Measurements from ENCODE around the gene CCKAR. TPM values are rescaled to one million over a fixed set of nuclear protein-coding genes. Genes with fewer than 3 reads are reported as not detected.

The CCKAR gene
- polyA plus RNA-seq, 2 donors: not detected

DNA sequence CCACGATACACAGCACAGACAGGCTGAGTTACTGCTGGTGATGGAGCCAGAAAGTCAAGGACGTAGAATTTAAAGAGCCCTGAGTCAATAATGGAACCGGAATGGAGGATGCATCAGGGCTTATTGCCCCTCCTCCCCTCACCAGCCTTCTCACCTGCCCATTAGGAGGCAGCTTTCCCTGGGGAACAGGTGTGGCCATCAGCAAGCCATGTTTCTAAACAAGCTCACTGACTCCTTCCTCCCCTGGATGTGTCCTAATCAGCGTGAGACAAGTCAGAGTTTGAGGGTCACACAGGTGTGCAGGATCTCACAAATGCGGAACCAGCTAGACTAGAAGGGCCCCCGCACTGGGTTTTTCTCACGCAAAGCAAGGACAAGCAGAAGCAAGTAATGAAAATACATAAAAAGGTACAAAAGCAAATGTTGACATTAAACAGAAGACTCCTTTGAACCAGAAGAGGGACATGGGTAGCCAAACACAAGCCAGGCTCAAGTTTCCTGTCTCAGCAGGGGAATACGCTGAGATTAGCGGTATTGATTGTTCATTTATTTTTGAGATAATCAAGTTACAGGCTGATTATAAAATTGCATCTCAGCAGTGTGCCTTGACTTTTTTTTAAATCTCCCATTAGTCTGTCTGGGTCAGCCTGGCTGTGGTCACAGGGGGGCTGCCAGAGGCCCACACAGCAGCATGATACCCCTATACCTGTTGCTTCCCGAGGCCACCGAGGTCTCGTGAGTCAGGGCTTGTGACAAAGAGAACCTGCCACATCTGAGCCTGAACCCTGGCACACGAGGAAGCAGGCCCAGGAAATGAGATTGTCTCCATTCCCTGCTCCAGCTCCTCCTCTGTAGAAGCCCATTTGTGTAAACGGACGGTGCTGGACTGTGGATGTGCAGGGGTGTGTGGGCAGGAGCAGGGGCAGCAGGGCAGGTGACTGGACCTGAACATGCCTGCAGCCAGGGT is 37.4 kb downstream of the CCKAR start:
- 61 to 73% methylated on average over 15 of the region's 15 CpGs for WGBS, 2 donors
- H3K9me3 ChIP-seq (ENCODE audit: control insufficient read depth in 2 of 2, insufficient read depth in 1 of 2, low read depth in 1 of 2, low read length in 1 of 2): peaks cover 1 to 2% of the 10 kb centered on the region in 2 donors
- H3K36me3 ChIP-seq (ENCODE audit: control insufficient read depth in 2 of 2, insufficient read depth in 2 of 2, low read length in 1 of 2): no peaks in the 10 kb centered on the region
- no peaks in the 10 kb centered on the region for H3K4me1 ChIP-seq (ENCODE audit: control insufficient read depth in 2 of 2, insufficient read depth in 2 of 2, low read length in 1 of 2)
- H3K4me3 ChIP-seq (ENCODE audit: low read depth in 1 of 2, low read length in 2 of 2): no peak overlapping the region
- no peak overlapping the region for H3K27ac ChIP-seq (ENCODE audit: low read depth in 2 of 2, low read length in 1 of 2)
- H3K27me3 ChIP-seq (ENCODE audit: control insufficient read depth in 1 of 2, insufficient read depth in 2 of 2, low read length in 2 of 2): no peaks in the 10 kb centered on the region

DNA sequence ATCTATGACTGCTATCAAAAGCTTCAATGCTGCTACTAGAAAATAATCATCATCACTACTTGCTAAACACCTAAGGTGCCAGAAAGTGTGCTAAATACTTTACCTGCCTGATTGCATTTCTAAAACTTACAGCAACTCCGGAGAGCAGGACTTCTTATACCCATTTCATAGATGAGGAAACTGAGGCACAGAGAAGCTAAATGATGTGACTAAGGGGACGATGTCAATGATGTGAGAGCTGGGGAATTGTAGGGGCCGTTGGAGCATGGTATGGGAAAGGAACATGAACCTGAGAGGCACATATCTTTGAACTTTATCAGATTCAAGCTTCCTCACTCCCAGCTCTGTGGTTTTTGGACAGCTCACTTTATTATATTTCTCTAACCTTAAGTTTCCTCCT is 38.7 kb downstream of the CCKAR start:
- 68 to 75% methylated on average over 3 of the region's 3 CpGs for WGBS, 2 donors
- H3K9me3 ChIP-seq (ENCODE audit: control insufficient read depth in 2 of 2, insufficient read depth in 1 of 2, low read depth in 1 of 2, low read length in 1 of 2): peaks cover 1 to 2% of the 10 kb centered on the region in 2 donors
- H3K27ac ChIP-seq (ENCODE audit: low read depth in 2 of 2, low read length in 1 of 2): no peak overlapping the region
- no peak overlapping the region for H3K4me3 ChIP-seq (ENCODE audit: low read depth in 1 of 2, low read length in 2 of 2)
- no peaks in the 10 kb centered on the region for H3K4me1 ChIP-seq (ENCODE audit: control insufficient read depth in 2 of 2, insufficient read depth in 2 of 2, low read length in 1 of 2)
- H3K36me3 ChIP-seq (ENCODE audit: control insufficient read depth in 2 of 2, insufficient read depth in 2 of 2, low read length in 1 of 2): no peaks in the 10 kb centered on the region
- H3K27me3 ChIP-seq (ENCODE audit: control insufficient read depth in 1 of 2, insufficient read depth in 2 of 2, low read length in 2 of 2): no peaks in the 10 kb centered on the region

GRCh38 chr4:26450418-26450817 is 39.9 kb downstream of the CCKAR start:
- WGBS, 2 donors: 80% methylated on average over 5 of the region's 5 CpGs
- Histone ChIP-seq H3K4me1 (ENCODE audit: control insufficient read depth in 2 of 2, insufficient read depth in 2 of 2, low read length in 1 of 2) (no peaks in the 10 kb centered on the region), H3K9me3 (ENCODE audit: control insufficient read depth in 2 of 2, insufficient read depth in 1 of 2, low read depth in 1 of 2, low read length in 1 of 2) (peaks cover 1 to 2% of the 10 kb centered on the region in 2 donors), H3K36me3 (ENCODE audit: control insufficient read depth in 2 of 2, insufficient read depth in 2 of 2, low read length in 1 of 2) (no peaks in the 10 kb centered on the region), H3K27ac (ENCODE audit: low read depth in 2 of 2, low read length in 1 of 2) (no peak overlapping the region), H3K4me3 (ENCODE audit: low read depth in 1 of 2, low read length in 2 of 2) (no peak overlapping the region), H3K27me3 (ENCODE audit: control insufficient read depth in 1 of 2, insufficient read depth in 2 of 2, low read length in 2 of 2) (no peaks in the 10 kb centered on the region)

GRCh38 chr4:26447378-26447777 is 42.9 kb downstream of the CCKAR start:
- no peaks in the 10 kb centered on the region for H3K36me3 ChIP-seq (ENCODE audit: control insufficient read depth in 2 of 2, insufficient read depth in 2 of 2, low read length in 1 of 2)
- H3K9me3 ChIP-seq (ENCODE audit: control insufficient read depth in 2 of 2, insufficient read depth in 1 of 2, low read depth in 1 of 2, low read length in 1 of 2): no peaks in the 10 kb centered on the region
- H3K27me3 ChIP-seq (ENCODE audit: control insufficient read depth in 1 of 2, insufficient read depth in 2 of 2, low read length in 2 of 2): no peaks in the 10 kb centered on the region
- H3K4me1 ChIP-seq (ENCODE audit: control insufficient read depth in 2 of 2, insufficient read depth in 2 of 2, low read length in 1 of 2): no peaks in the 10 kb centered on the region
- WGBS, 2 donors: 90 to 93% methylated on average over 8 of the region's 8 CpGs
- no peak overlapping the region for H3K4me3 ChIP-seq (ENCODE audit: low read depth in 1 of 2, low read length in 2 of 2)
- no peak overlapping the region for H3K27ac ChIP-seq (ENCODE audit: low read depth in 2 of 2, low read length in 1 of 2)

- Histone ChIP-seq H3K4me3 (ENCODE audit: low read depth in 1 of 2, low read length in 2 of 2) (no peak overlapping the region), H3K36me3 (ENCODE audit: control insufficient read depth in 2 of 2, insufficient read depth in 2 of 2, low read length in 1 of 2) (no peaks in the 10 kb centered on the region), H3K27ac (ENCODE audit: low read depth in 2 of 2, low read length in 1 of 2) (no peak overlapping the region), H3K4me1 (ENCODE audit: control insufficient read depth in 2 of 2, insufficient read depth in 2 of 2, low read length in 1 of 2) (no peaks in the 10 kb centered on the region), H3K9me3 (ENCODE audit: control insufficient read depth in 2 of 2, insufficient read depth in 1 of 2, low read depth in 1 of 2, low read length in 1 of 2) (no peaks in the 10 kb centered on the region), H3K27me3 (ENCODE audit: control insufficient read depth in 1 of 2, insufficient read depth in 2 of 2, low read length in 2 of 2) (no peaks in the 10 kb centered on the region)
- 93 to 99% methylated on average over 5 of the region's 5 CpGs for WGBS, 2 donors
Measured at GRCh38 chr4:26441771-26442170, 48.5 kb downstream of the CCKAR start.

DNA sequence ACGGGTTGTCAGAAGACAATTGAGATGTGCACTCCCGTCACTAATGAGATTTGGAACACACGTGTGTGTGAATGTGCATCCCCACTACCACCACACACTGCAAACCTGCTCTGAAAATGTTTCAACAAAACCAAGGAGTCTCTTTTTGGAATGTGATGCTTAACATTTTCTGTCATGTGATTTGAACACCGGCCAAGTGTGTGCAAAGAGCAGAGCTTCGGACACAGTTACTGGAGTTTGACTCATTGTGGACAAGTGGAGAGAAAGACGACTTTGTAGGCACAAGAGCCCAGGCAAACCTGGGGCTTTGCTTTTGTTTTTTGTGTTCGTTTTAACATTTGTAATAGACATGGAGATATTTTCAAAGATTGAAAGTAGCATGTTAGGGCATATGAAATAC is 49.2 kb downstream of the CCKAR start:
- no peak overlapping the region for H3K27ac ChIP-seq (ENCODE audit: low read depth in 2 of 2, low read length in 1 of 2)
- H3K4me1 ChIP-seq (ENCODE audit: control insufficient read depth in 2 of 2, insufficient read depth in 2 of 2, low read length in 1 of 2): no peaks in the 10 kb centered on the region
- no peak overlapping the region for H3K4me3 ChIP-seq (ENCODE audit: low read depth in 1 of 2, low read length in 2 of 2)
- WGBS, 2 donors: 55 to 58% methylated on average over 7 of the region's 7 CpGs
- H3K9me3 ChIP-seq (ENCODE audit: control insufficient read depth in 2 of 2, insufficient read depth in 1 of 2, low read depth in 1 of 2, low read length in 1 of 2): no peaks in the 10 kb centered on the region
- no peaks in the 10 kb centered on the region for H3K36me3 ChIP-seq (ENCODE audit: control insufficient read depth in 2 of 2, insufficient read depth in 2 of 2, low read length in 1 of 2)
- H3K27me3 ChIP-seq (ENCODE audit: control insufficient read depth in 1 of 2, insufficient read depth in 2 of 2, low read length in 2 of 2): no peaks in the 10 kb centered on the region

- WGBS, 2 donors: 31 to 42% methylated on average over 2 of the region's 2 CpGs
- H3K4me3 ChIP-seq (ENCODE audit: low read depth in 1 of 2, low read length in 2 of 2): no peak overlapping the region
- no peaks in the 10 kb centered on the region for H3K27me3 ChIP-seq (ENCODE audit: control insufficient read depth in 1 of 2, insufficient read depth in 2 of 2, low read length in 2 of 2)
- peaks cover 0 to 4% of the 10 kb centered on the region in 2 donors for H3K36me3 ChIP-seq (ENCODE audit: control insufficient read depth in 2 of 2, insufficient read depth in 2 of 2, low read length in 1 of 2)
- H3K27ac ChIP-seq (ENCODE audit: low read depth in 2 of 2, low read length in 1 of 2): no peak overlapping the region
- H3K9me3 ChIP-seq (ENCODE audit: control insufficient read depth in 2 of 2, insufficient read depth in 1 of 2, low read depth in 1 of 2, low read length in 1 of 2): no peaks in the 10 kb centered on the region
- no peaks in the 10 kb centered on the region for H3K4me1 ChIP-seq (ENCODE audit: control insufficient read depth in 2 of 2, insufficient read depth in 2 of 2, low read length in 1 of 2)
Measured at GRCh38 chr4:26434030-26434639, 56.1 kb downstream of the CCKAR start.

- 91 to 95% methylated on average over 1 of the region's 1 CpG for WGBS, 2 donors
- Histone ChIP-seq H3K36me3 (ENCODE audit: control insufficient read depth in 2 of 2, insufficient read depth in 2 of 2, low read length in 1 of 2) (peaks cover 0 to 4% of the 10 kb centered on the region in 2 donors), H3K4me3 (ENCODE audit: low read depth in 1 of 2, low read length in 2 of 2) (no peak overlapping the region), H3K27me3 (ENCODE audit: control insufficient read depth in 1 of 2, insufficient read depth in 2 of 2, low read length in 2 of 2) (no peaks in the 10 kb centered on the region), H3K27ac (ENCODE audit: low read depth in 2 of 2, low read length in 1 of 2) (no peak overlapping the region), H3K4me1 (ENCODE audit: control insufficient read depth in 2 of 2, insufficient read depth in 2 of 2, low read length in 1 of 2) (no peaks in the 10 kb centered on the region), H3K9me3 (ENCODE audit: control insufficient read depth in 2 of 2, insufficient read depth in 1 of 2, low read depth in 1 of 2, low read length in 1 of 2) (no peaks in the 10 kb centered on the region)
Measured at GRCh38 chr4:26433556-26433955, 56.7 kb downstream of the CCKAR start.

GRCh38 chr4:26432419-26432818 is 57.9 kb downstream of the CCKAR start:
- Histone ChIP-seq H3K9me3 (ENCODE audit: control insufficient read depth in 2 of 2, insufficient read depth in 1 of 2, low read depth in 1 of 2, low read length in 1 of 2) (no peaks in the 10 kb centered on the region), H3K4me3 (ENCODE audit: low read depth in 1 of 2, low read length in 2 of 2) (no peak overlapping the region), H3K27ac (ENCODE audit: low read depth in 2 of 2, low read length in 1 of 2) (no peak overlapping the region), H3K36me3 (ENCODE audit: control insufficient read depth in 2 of 2, insufficient read depth in 2 of 2, low read length in 1 of 2) (peaks cover 0 to 4% of the 10 kb centered on the region in 2 donors), H3K27me3 (ENCODE audit: control insufficient read depth in 1 of 2, insufficient read depth in 2 of 2, low read length in 2 of 2) (no peaks in the 10 kb centered on the region), H3K4me1 (ENCODE audit: control insufficient read depth in 2 of 2, insufficient read depth in 2 of 2, low read length in 1 of 2) (no peaks in the 10 kb centered on the region)
- WGBS, 2 donors: 38 to 42% methylated on average over 5 of the region's 5 CpGs
